ENCODE results near the gene ADGRF1. TPM values are rescaled to one million over a fixed set of nuclear protein-coding genes. Genes with fewer than 3 reads are reported as not detected.

Gene ADGRF1
- total and polyA plus RNA-seq, 2 donors (not counting 3 experiments of a cell fraction or from before 2014, with no cell fraction given) = not detected

DNA sequence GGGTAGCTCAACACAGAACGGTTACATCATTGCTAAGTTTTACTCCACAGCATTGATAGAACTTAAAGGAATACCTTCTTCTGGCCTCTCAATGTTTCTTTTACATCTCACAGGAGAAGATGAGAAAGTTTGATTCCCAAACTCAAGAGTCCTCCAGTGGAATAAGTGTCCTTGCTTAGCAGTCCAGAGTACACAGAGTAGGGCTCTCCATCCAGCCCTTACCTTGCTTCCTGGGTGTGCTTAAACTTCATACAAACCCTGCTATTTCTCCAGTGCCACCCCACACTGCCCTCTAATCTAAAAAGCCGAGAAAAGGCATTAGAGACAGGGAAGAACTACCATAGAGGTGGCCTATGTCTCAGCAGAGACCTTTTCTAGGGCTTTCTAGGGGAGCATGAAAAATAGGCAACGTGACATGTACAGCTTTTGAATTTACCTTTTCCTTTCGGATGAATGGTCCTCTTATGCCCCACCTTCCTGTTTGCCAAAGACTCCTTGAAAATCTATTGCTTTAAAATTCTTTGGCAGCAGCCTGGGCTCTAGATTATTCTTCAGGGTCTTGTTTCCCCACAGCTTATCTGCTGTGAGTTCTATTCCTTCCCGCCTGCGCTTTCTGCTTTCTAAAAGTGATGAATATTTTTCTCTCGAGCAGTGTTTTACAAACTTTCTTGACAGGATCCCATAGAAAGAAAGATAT, 12.1 kb downstream of the ADGRF1 start:
- Histone ChIP-seq H3K4me2 (ENCODE audit: insufficient read depth, low read length) (no peak overlapping the region), H3K27ac (ENCODE audit: insufficient read depth, low read depth, low read length) (no peak overlapping the region), H3K9ac (replicated peaks; ENCODE audit: extremely low read depth, insufficient read depth, low read length) (no peak overlapping the region), H4K20me1 (replicated peaks; ENCODE audit: control insufficient read depth, extremely low read depth, insufficient read depth, low read length) (no peaks in the 10 kb centered on the region), H3K4me3 (replicated peaks in 1 of 3; ENCODE audit: insufficient read depth in 1 of 3, low read depth in 1 of 3, low read length in 3 of 3) (no peak overlapping the region), H3K36me3 (ENCODE audit: control insufficient read depth in 2 of 2, extremely low read depth in 1 of 2, insufficient read depth in 2 of 2, low read length in 2 of 2) (no peaks in the 10 kb centered on the region), H3K79me2 (ENCODE audit: control insufficient read depth, insufficient read depth, low read length) (no peaks in the 10 kb centered on the region), H3K9me1 (replicated peaks; ENCODE audit: control insufficient read depth, extremely low read depth, insufficient read depth, low read length) (no peaks in the 10 kb centered on the region), H3K4me1 (ENCODE audit: control insufficient read depth, extremely low read depth, insufficient read depth, low read length) (peaks cover 4% of the 10 kb centered on the region), H2AFZ (ENCODE audit: low read depth, low read length) (no peak overlapping the region), H3K9me3 (replicated peaks; ENCODE audit: control insufficient read depth, insufficient read depth, low read length) (no peaks in the 10 kb centered on the region), H3K27me3 (ENCODE audit: control insufficient read depth in 2 of 2, insufficient read depth in 2 of 2, low read length in 2 of 2) (peaks cover 0 to 4% of the 10 kb centered on the region in 2 experiments)
- FAIRE-seq = no peak
- intact Hi-C loops (cut with micrococcal nuclease) (no loop called here), dilution Hi-C loops (cut with MboI; ENCODE audit: extremely low pct_ligation_motif_present, low sequenced_read_pairs) (no loop called here)
- no TSS peak for BruUV-seq (replicated peaks)
- DNase-seq (ENCODE audit: low read depth, low spot score) = no peak
- POLR2A ChIA-PET = no interaction called here
- CTCF ChIA-PET = interaction anchor here (1.3 kb wide), 1 partner anchor 17 kb away, joined by 3 read pairs; no protein-coding TSS in a partner anchor
- TF ChIP-seq MYC (IDR thresholded peaks at IDR 0.05; ENCODE audit: low read depth, low read length) = no peak
- no peak for TF ChIP-seq POLR2AphosphoS5 (IDR thresholded peaks at IDR 0.05; ENCODE audit: insufficient read depth, low read depth, low read length)
- TF ChIP-seq EZH2 (IDR thresholded peaks at IDR 0.05; ENCODE audit: borderline replicate concordance, low read depth, low read length, severe bottlenecking) = no peak
- TF ChIP-seq POLR2A (IDR thresholded peaks at IDR 0.05; ENCODE audit: low read depth, low read length) = no peak
- TF ChIP-seq GATA2 (IDR thresholded peaks at IDR 0.05; ENCODE audit: insufficient read depth, insufficient read length, low read depth, low read length) = no peak
- no peak for TF ChIP-seq JUN (IDR thresholded peaks at IDR 0.05; ENCODE audit: borderline replicate concordance, insufficient read depth, insufficient read length, low read depth)
- no peak for TF ChIP-seq FOS (IDR thresholded peaks at IDR 0.05; ENCODE audit: borderline replicate concordance, insufficient read depth, low read length)
- TF ChIP-seq, protein P1, sequence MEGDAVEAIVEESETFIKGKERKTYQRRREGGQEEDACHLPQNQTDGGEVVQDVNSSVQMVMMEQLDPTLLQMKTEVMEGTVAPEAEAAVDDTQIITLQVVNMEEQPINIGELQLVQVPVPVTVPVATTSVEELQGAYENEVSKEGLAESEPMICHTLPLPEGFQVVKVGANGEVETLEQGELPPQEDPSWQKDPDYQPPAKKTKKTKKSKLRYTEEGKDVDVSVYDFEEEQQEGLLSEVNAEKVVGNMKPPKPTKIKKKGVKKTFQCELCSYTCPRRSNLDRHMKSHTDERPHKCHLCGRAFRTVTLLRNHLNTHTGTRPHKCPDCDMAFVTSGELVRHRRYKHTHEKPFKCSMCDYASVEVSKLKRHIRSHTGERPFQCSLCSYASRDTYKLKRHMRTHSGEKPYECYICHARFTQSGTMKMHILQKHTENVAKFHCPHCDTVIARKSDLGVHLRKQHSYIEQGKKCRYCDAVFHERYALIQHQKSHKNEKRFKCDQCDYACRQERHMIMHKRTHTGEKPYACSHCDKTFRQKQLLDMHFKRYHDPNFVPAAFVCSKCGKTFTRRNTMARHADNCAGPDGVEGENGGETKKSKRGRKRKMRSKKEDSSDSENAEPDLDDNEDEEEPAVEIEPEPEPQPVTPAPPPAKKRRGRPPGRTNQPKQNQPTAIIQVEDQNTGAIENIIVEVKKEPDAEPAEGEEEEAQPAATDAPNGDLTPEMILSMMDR (IDR thresholded peaks at IDR 0.05; ENCODE audit: extremely low read depth in 1 of 2, insufficient read depth in 1 of 2, low read depth in 1 of 2, low read length in 2 of 2) = no peak
- TF ChIP-seq, protein P2, sequence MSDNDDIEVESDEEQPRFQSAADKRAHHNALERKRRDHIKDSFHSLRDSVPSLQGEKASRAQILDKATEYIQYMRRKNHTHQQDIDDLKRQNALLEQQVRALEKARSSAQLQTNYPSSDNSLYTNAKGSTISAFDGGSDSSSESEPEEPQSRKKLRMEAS (IDR thresholded peaks at IDR 0.05; ENCODE audit: insufficient read depth, insufficient read length) = no peak
